Right cardiac atrium (tissue), 5 donors: ENCODE data around the gene CARNS1. TPM values are rescaled to one million over a fixed set of nuclear protein-coding genes. Genes with fewer than 3 reads are reported as not detected.

ENCODE experiments used
- ATAC-seq, 2 donors: fragments of 200-7000 bp; cut with Tn5 transposase; one replicate each; pipeline versions ENCODE4 v1.8.0 to v1.9.1; 2020; ENCODE audit warnings: moderate library complexity in 2 of 2, mild to moderate bottlenecking in 1 of 2
- DNase-seq, 3 donors: peaks; one replicate each; pipeline ENCODE4 v3.0.0-alpha.2; 2020
- H3K27ac ChIP-seq: one replicate; pipeline ENCODE4 v1.5.1; 2013; ENCODE audit warnings: mild to moderate bottlenecking, low read length, control low read depth, moderate library complexity
- H3K27me3 ChIP-seq: one replicate; pipeline ENCODE4 v1.6.1; 2013; ENCODE audit not compliant: control insufficient read depth, insufficient read depth
- H3K4me1 ChIP-seq: one replicate; pipeline ENCODE4 v1.6.1; 2013; ENCODE audit warnings: low read length; ENCODE audit not compliant: control insufficient read depth, insufficient read depth
- H3K4me3 ChIP-seq: one replicate; pipeline ENCODE4 v1.5.1; 2013; ENCODE audit warnings: low read length, control low read depth
- H3K9me3 ChIP-seq: one replicate; pipeline ENCODE4 v1.6.1; 2013; ENCODE audit warnings: low read length; ENCODE audit not compliant: control insufficient read depth
- WGBS: extraction: QIAGEN DNeasy Blood & Tissue Kit; methylation state at CpG from one replicate; pipeline ENCODE4 v1.1.7; 2013; 5-methylcytosine and 5-hydroxymethylcytosine counted together
- intact Hi-C, 4 donors: fragments of 100-400 bp; cut with DNase I; formaldehyde crosslinking; loops; one replicate each; pipeline versions ENCODE4 v1.11.0 to v1.14.0; 2022 to 2023
- polyA plus RNA-seq: library from polyadenylated mRNA; stranded (reverse); fragments of 200-250 nt; gene quantifications from one replicate; pipeline ENCODE4 v1.2.3, GENCODE V29; 2013
- total RNA-seq, 4 donors: library from RNA; stranded (reverse); fragmentation: NEBNext Ultra II Directional; extraction: Animal tissue kit (Norgen Biotek cat#: 25700); gene quantifications; one replicate each; pipeline ENCODE4 v1.2.1, GENCODE V29; 2021
- donor health status: healthy with polysubstance abuse.
- donor health status: DM: no; HTN: yes; CAD: no.
- donor health status: DM: no; HTN: no; CAD: no.
- donor health status: DM: no; HTN: yes; CAD: no; lungs with severe emphysema.
- donor health status: DM: yes; HTN: yes; CAD: no.

The CARNS1 gene
- total and polyA plus RNA-seq, 5 donors = 5.1 to 23.6 (median 6.1) TPM

GRCh38 chr11:67405196-67405567, 10.3 kb upstream of the CARNS1 start:
- no peaks in the 10 kb centered on the region for H3K9me3 ChIP-seq
- H3K27me3 ChIP-seq = no peaks in the 10 kb centered on the region
- no peak overlapping the region for H3K27ac ChIP-seq
- intact Hi-C loops = loop anchor here in 1 of 4 donors (10.0 kb wide), 1 partner anchor 100 kb away; the partner anchor contains the start of genes CDK2AP2 and PITPNM1
- ATAC-seq = no peak
- DNase-seq = peak in 1 of 3 donors; percentile 51
- no peak overlapping the region for H3K4me3 ChIP-seq
- H3K4me1 ChIP-seq = peaks cover 6% of the 10 kb centered on the region
- 89% methylated on average over 6 of the region's 6 CpGs for WGBS

GRCh38 chr11:67405688-67406339, 9.7 kb upstream of the CARNS1 start:
- intact Hi-C loops = loop anchor here in 1 of 4 donors (10.0 kb wide), 1 partner anchor 99 kb away; the partner anchor contains the start of genes CDK2AP2 and PITPNM1
- no peak for ATAC-seq
- H3K4me3 ChIP-seq = no peak overlapping the region
- no peak overlapping the region for H3K27ac ChIP-seq
- H3K4me1 ChIP-seq = peaks cover under 1% of the 10 kb centered on the region
- no peaks in the 10 kb centered on the region for H3K9me3 ChIP-seq
- WGBS = 91% methylated on average over 9 of the region's 9 CpGs
- no peaks in the 10 kb centered on the region for H3K27me3 ChIP-seq
- DNase-seq = no peak

GRCh38 chr11:67406420-67406968, 9.0 kb upstream of the CARNS1 start:
- H3K27me3 ChIP-seq = no peaks in the 10 kb centered on the region
- no peak overlapping the region for H3K4me3 ChIP-seq
- DNase-seq = no peak
- H3K9me3 ChIP-seq = no peaks in the 10 kb centered on the region
- no peaks in the 10 kb centered on the region for H3K4me1 ChIP-seq
- H3K27ac ChIP-seq = no peak overlapping the region
- intact Hi-C loops = loop anchor here in 1 of 4 donors (10.0 kb wide), 1 partner anchor 98 kb away; the partner anchor contains the start of genes CDK2AP2 and PITPNM1
- no peak for ATAC-seq
- WGBS = 81% methylated on average over 18 of the region's 18 CpGs

- Histone ChIP-seq H3K27me3 (no peaks in the 10 kb centered on the region), H3K9me3 (no peaks in the 10 kb centered on the region), H3K4me3 (no peak overlapping the region), H3K27ac (no peak overlapping the region), H3K4me1 (no peaks in the 10 kb centered on the region)
- intact Hi-C loops = loop anchor here in 1 of 4 donors (10.0 kb wide), 1 partner anchor 98 kb away; the partner anchor contains the start of genes CDK2AP2 and PITPNM1
- WGBS = 45% methylated on average over 12 of the region's 12 CpGs
- DNase-seq (peak in 1 of 3 donors; percentile 77), ATAC-seq (peak; percentile 4 to 30)
Measured at GRCh38 chr11:67406969-67407687, 8.3 kb upstream of the CARNS1 start.

- ATAC-seq = no peak
- 64% methylated on average over 12 of the region's 12 CpGs for WGBS
- H3K4me1 ChIP-seq = no peaks in the 10 kb centered on the region
- no peak overlapping the region for H3K27ac ChIP-seq
- intact Hi-C loops = loop anchor here in 1 of 4 donors (10.0 kb wide), 1 partner anchor 97 kb away; the partner anchor contains the start of genes CDK2AP2 and PITPNM1
- no peaks in the 10 kb centered on the region for H3K9me3 ChIP-seq
- no peaks in the 10 kb centered on the region for H3K27me3 ChIP-seq
- no peak for DNase-seq
- no peak overlapping the region for H3K4me3 ChIP-seq
Measured at GRCh38 chr11:67407688-67408163, 7.8 kb upstream of the CARNS1 start.

GRCh38 chr11:67408437-67409200, 6.9 kb upstream of the CARNS1 start:
- 76% methylated on average over 18 of the region's 18 CpGs for WGBS
- no peaks in the 10 kb centered on the region for H3K27me3 ChIP-seq
- H3K4me1 ChIP-seq = no peaks in the 10 kb centered on the region
- intact Hi-C loops = loop anchor here in 1 of 4 donors (10.0 kb wide), 1 partner anchor 96 kb away; the partner anchor contains the start of genes CDK2AP2 and PITPNM1
- H3K27ac ChIP-seq = no peak overlapping the region
- no peak for ATAC-seq
- H3K4me3 ChIP-seq = no peak overlapping the region
- no peak for DNase-seq
- H3K9me3 ChIP-seq = no peaks in the 10 kb centered on the region

GRCh38 chr11:67409261-67409666, 6.2 kb upstream of the CARNS1 start:
- ATAC-seq = no peak
- 59% methylated on average over 24 of the region's 24 CpGs for WGBS
- H3K9me3 ChIP-seq = no peaks in the 10 kb centered on the region
- H3K4me1 ChIP-seq = no peaks in the 10 kb centered on the region
- no peak overlapping the region for H3K27ac ChIP-seq
- intact Hi-C loops = loop anchor here in 1 of 4 donors (10.0 kb wide), 1 partner anchor 96 kb away; the partner anchor contains the start of genes CDK2AP2 and PITPNM1
- DNase-seq = no peak
- no peaks in the 10 kb centered on the region for H3K27me3 ChIP-seq
- H3K4me3 ChIP-seq = no peak overlapping the region

- ATAC-seq (no peak), DNase-seq (peak in 1 of 3 donors; percentile 51)
- no peaks in the 10 kb centered on the region for H3K9me3 ChIP-seq
- no peak overlapping the region for H3K27ac ChIP-seq
- no peaks in the 10 kb centered on the region for H3K27me3 ChIP-seq
- H3K4me3 ChIP-seq = no peak overlapping the region
- 32% methylated on average over 13 of the region's 13 CpGs for WGBS
- H3K4me1 ChIP-seq = no peaks in the 10 kb centered on the region
- intact Hi-C loops = loop anchor here in 2 of 4 donors (10.0 kb wide), 2 partner anchors 55 to 95 kb away; partner anchors contain the start of genes CDK2AP2 (in 1 of the 2), PITPNM1 (in 1 of the 2) and TMEM134 (in 1 of the 2)
Measured at GRCh38 chr11:67409781-67410368, 5.6 kb upstream of the CARNS1 start.

GRCh38 chr11:67410369-67410831, 5.1 kb upstream of the CARNS1 start:
- H3K27ac ChIP-seq = no peak overlapping the region
- WGBS = 68% methylated on average over 15 of the region's 15 CpGs
- DNase-seq (no peak), ATAC-seq (no peak)
- intact Hi-C loops = loop anchor here in 1 of 4 donors (10.0 kb wide), 1 partner anchor 54 kb away; the partner anchor contains the start of gene TMEM134
- no peaks in the 10 kb centered on the region for H3K9me3 ChIP-seq
- H3K27me3 ChIP-seq = no peaks in the 10 kb centered on the region
- no peaks in the 10 kb centered on the region for H3K4me1 ChIP-seq
- no peak overlapping the region for H3K4me3 ChIP-seq
